ENCODE results near the gene TMEM132A.

TMEM132A gene

GRCh38 chr11:60921777-60922335, 2.4 kb upstream of the TMEM132A start:
- no peak for DNase-seq (ENCODE audit: low read depth)

- no peak for DNase-seq (ENCODE audit: low read depth)
Measured at GRCh38 chr11:60922906-60923305, 1.4 kb upstream of the TMEM132A start.

GRCh38 chr11:60923326-60923725, 934 bp upstream of the TMEM132A start:
- DNase-seq (ENCODE audit: low read depth), result no peak

- no peak for DNase-seq (ENCODE audit: low read depth)
Measured at GRCh38 chr11:60923800-60924109, 505 bp upstream of the TMEM132A start.

- no peak for DNase-seq (ENCODE audit: low read depth)
Measured at GRCh38 chr11:60924906-60925853, 920 bp downstream of the TMEM132A start.

GRCh38 chr11:60925868-60926267, 1.6 kb downstream of the TMEM132A start:
- DNase-seq (ENCODE audit: low read depth), result peak; percentile 57

GRCh38 chr11:60926500-60926899, 2.2 kb downstream of the TMEM132A start:
- no peak for DNase-seq (ENCODE audit: low read depth)

GRCh38 chr11:60927061-60927592, 2.9 kb downstream of the TMEM132A start:
- no peak for DNase-seq (ENCODE audit: low read depth)

GRCh38 chr11:60927600-60927999, 3.3 kb downstream of the TMEM132A start:
- no peak for DNase-seq (ENCODE audit: low read depth)

GRCh38 chr11:60928563-60929001, 4.3 kb downstream of the TMEM132A start:
- DNase-seq (ENCODE audit: low read depth), result no peak

- DNase-seq (ENCODE audit: low read depth), result no peak
Measured at GRCh38 chr11:60929764-60930163, 5.5 kb downstream of the TMEM132A start.

- no peak for DNase-seq (ENCODE audit: low read depth)
Measured at GRCh38 chr11:60930394-60930793, 6.1 kb downstream of the TMEM132A start.

- DNase-seq (ENCODE audit: low read depth), result no peak
Measured at GRCh38 chr11:60931917-60932316, 7.7 kb downstream of the TMEM132A start.

GRCh38 chr11:60932605-60933356, 8.5 kb downstream of the TMEM132A start:
- no peak for DNase-seq (ENCODE audit: low read depth)

GRCh38 chr11:60933416-60934123, 9.3 kb downstream of the TMEM132A start:
- no peak for DNase-seq (ENCODE audit: low read depth)

- no peak for DNase-seq (ENCODE audit: low read depth)
Measured at GRCh38 chr11:60934124-60934789, 10.0 kb downstream of the TMEM132A start.

GRCh38 chr11:60934790-60935605, 10.7 kb downstream of the TMEM132A start:
- DNase-seq (ENCODE audit: low read depth), result no peak

GRCh38 chr11:60935676-60936442, 11.6 kb downstream of the TMEM132A start:
- no peak for DNase-seq (ENCODE audit: low read depth)

- DNase-seq (ENCODE audit: low read depth), result no peak
Measured at GRCh38 chr11:60936467-60937143, 12.3 kb downstream of the TMEM132A start.
